Hematopoietic multipotent progenitor cell (in vitro differentiated cells): ENCODE measurements around the gene PHLDB2. TPM values are rescaled to one million over a fixed set of nuclear protein-coding genes. Genes with fewer than 3 reads are reported as not detected.
"Not testable (repeated sequence)": the region's sequence is repeated elsewhere in the genome, so short reads cannot be mapped to it uniquely, and the experiment has no call there.

Experiments used
- DNase-seq, 3 donors: peaks; one replicate each; pipeline ENCODE4 v3.0.0-alpha.2; 2011 to 2015; ENCODE audit warnings: low read depth in 2 of 3, low spot score in 2 of 3
- total RNA-seq: library from RNA; depleted of rRNA; stranded (reverse); fragments of >200 nt; gene quantifications from one replicate; pipeline ENCODE4 v1.2.3, GENCODE V29; 2012

PHLDB2 gene
- 4.8 TPM for total RNA-seq

DNA sequence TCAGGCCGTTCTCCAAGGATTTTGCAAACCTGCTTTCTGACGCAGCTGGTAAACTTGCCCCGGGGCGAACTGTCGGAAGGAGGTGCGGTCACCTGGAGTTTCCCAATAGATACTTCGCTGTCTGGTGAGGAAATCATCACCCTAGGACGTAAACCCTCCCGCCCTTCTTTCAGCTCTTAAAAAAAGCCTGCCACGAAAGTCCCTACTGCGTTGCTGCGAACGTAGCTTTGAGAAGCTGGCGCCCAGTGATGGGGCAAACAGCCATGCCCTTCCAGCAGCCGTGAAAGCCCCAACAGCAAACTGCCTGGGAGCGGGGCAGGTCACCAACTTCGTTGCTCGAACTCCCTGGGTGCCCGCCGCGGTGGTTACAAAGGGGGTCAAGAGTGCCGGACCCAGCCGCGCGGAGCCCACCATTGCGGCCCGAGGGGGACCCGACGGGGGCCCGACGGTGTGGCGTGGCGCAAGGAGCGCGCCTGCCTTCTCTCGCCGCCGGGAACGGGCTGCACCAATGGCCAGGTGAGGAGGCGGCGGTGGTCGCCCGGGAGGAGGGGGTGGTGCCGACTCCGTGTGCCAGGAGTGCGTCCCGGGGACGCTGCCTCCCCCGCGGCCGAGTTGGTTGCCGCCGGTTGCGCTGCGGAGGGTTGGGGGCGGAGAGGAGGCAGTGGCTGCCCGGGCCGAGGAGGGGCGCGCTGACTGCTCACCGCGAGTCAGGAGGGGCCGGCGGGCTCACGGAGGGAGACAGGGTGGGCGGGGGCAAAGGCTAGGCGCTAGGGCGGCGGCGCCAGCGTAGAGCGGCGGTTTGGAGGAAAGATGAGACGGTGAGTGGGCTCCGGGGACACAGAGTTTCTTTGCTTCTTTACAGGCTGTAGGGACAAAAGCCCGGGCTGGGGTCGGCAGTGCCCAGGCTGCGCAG, at the start of gene PHLDB2:
TSS of gene PHLDB2 (plus strand) at position 205 of the 913 bp plus-strand sequence. CDS start 24,813 bp downstream, outside the sequence.
- DNase-seq = peak; percentile 33 to 81 (median 78)

DNA sequence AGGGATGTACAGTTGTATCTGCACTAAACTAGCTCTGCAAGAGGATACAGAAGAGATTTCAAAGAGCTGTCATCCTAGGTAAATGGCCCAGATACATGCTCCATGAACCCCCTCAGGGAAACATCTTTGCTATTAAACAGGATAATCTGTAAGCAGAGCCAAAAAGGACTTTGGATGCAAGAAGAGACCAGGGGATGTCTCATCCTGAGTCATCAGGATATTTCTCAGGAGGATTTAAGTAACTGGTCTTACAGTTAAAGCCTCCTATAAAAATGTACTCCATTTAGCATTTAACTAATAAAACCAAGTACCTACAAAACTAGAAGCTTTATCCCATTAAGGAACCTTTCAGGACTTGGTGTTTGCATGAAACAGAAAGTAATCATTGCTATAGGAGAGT, 48.2 kb upstream of the PHLDB2 start:
- no peak for DNase-seq

- DNase-seq = no peak
These were observed 47.3 kb upstream of the PHLDB2 start for GRCh38 chr3:111811811-111812210.

GRCh38 chr3:111812701-111813100, 46.4 kb upstream of the PHLDB2 start:
- no peak for DNase-seq

DNA sequence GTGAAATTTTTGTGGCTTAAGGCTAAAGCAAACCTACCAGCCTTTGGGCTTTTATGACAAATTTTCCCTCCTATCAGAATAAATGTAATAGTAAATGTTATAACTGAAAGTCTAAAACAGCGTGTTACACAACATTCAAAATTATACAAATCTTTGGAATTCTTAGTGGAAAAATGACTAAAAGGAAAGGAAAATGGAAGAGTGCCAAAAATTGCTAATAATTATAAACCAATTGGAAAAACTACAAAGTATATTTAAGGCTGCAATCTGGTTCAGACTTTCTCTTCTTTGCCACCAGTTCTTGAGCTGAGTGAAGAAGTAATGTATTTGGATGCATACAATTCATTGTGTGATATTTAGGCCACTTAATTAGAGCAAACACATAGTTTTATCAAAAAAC, 45.6 kb upstream of the PHLDB2 start:
- DNase-seq = no peak

- DNase-seq = no peak
These were observed 45.1 kb upstream of the PHLDB2 start for GRCh38 chr3:111813979-111814378.

GRCh38 chr3:111816771-111817170, 42.3 kb upstream of the PHLDB2 start:
- not testable (repeated sequence) for DNase-seq

DNA sequence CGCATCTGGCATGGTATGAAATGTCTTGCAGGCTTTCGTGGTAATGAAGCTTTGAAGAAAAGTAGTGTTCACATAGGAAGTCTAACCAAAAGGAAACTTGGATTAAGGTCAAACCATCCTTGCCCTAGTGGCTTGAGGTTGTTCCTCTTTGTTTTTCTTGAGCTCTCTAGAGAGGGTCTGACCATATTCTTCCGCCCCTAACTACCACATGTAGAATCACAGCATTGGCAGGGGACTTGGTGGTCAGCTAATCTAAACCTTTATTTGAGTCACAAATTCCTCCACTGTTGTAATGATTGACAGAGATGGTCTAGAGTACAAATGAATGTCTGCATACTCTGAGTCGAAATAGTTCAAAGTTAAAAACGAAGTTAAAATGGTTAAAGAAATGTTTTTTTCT, 39.1 kb upstream of the PHLDB2 start:
- DNase-seq = no peak

DNA sequence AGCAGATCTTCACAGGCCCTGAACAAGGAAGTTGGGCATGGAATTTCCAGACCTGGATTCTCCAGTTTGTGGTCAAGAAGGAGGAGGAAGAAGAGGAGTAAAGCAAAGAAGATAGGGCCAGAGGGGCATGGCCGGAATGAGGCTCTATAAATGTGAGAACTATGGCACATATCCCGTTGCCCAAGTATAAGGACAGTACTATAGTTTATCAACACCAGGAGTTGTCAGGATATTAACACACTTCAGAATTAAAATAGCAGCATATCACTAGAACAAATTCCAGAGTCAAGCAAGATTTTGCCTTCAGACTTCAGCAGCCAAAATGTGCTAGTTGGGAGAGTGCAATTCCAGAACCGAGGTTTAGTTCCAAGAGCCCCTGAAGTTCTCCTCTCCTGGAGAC, 38.4 kb upstream of the PHLDB2 start:
- DNase-seq = no peak

DNA sequence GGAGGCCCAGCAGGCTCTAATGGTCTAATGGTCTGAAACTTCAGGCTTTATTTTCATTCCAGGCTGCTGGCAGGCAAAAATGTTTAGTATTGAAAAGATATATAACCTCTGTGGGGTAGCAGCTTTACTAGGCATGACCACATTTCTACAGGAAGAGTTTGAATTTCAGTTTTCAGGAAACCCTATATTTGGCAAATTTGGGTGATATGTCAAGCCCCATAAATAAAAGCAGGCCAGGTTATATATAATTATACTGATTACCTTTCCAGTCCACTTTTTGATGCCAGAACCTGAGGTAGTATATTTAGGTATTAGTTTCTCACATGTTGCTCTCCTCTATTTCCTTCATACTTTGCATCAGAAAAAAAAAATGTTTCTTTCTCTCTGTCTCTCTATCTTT, 37.2 kb upstream of the PHLDB2 start:
- no peak for DNase-seq

- DNase-seq = no peak
These were observed 36.3 kb upstream of the PHLDB2 start for GRCh38 chr3:111822804-111823203.

- DNase-seq = no peak
These were observed 35.7 kb upstream of the PHLDB2 start for GRCh38 chr3:111823341-111823855.

- DNase-seq = no peak
These were observed 34.7 kb upstream of the PHLDB2 start for GRCh38 chr3:111824351-111824750.

- no peak for DNase-seq
These were observed 31.2 kb upstream of the PHLDB2 start for GRCh38 chr3:111827871-111828270.

GRCh38 chr3:111828530-111828929, 30.5 kb upstream of the PHLDB2 start:
- DNase-seq = no peak

DNA sequence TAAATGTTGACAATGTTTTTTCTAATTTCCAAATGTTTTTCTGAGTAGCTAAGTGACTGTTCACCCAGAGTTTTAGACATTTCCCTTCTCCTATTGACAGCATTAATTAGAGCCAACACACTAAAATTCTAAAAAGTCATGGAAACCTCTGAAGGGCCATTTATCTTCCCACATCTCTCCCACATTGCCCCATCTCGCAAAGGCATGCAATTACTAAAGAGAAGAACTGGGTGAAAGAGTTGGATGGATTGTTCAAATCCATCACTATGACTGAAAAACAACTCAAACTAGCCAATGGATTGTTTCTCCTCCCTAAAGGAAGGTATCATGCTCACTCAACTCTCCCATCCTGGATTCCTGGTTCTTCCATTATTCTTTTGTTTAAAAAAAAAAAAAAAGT, 30.0 kb upstream of the PHLDB2 start:
- DNase-seq = no peak

DNA sequence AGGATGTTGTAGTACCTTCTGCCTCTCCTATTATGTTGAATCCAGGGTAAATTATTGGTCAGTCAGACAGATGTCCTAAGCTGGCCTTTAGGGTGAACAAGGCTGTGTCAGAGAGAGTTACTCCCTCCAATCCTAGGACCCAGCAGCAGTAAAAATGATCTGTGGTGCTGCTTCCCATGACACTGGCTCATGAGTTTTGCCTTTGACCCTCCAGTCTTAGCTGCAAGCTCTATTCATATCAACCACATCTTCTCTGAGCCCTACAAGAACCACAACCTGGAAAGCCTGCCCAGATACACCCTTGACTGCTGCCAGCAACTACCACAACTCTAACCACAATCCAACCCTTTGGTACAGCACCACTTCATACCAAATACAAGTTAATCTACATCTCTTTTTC, 27.2 kb upstream of the PHLDB2 start:
- DNase-seq = peak in 2 of 3 donors; percentile 40 to 69

GRCh38 chr3:111837112-111837511, 22.0 kb upstream of the PHLDB2 start:
- no peak for DNase-seq

DNA sequence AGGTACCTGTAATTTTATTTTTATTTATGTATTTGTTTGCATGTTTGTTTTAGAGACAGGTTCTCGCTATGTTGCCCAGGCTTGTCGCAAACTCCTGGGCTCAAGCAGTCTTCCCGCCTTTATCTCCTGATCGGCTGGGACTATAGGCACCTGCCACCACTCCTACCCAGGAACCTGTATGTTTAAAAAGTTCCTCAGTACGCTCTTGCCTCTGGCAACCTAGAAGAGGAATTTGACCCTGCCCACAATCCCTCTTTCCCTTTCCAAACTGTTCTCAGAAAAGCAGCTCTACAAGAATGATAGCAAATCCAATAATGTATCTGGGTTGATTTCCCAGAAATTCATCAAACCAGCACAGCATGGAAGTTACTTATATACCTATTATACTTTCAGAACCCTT, 20.9 kb upstream of the PHLDB2 start:
- DNase-seq = no peak

DNA sequence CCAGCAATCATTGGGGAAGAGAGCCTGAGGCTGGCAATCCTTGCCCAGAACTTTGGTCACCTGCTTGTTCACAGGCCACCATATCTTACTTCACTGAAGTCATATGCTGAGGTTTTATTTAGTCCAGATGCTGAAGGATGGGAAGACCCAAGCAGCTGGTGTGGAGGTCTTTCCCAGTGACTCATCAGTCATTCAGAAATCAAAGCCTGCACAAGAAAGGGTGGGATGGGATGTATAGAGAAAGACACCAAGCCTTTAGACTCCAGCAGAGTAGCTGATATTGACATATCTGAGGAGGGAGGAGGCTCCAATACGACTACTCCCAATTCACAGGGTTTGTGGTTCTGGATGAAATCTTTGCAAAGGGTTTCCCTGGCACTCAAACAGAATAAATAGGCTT, 13.0 kb upstream of the PHLDB2 start:
- DNase-seq = no peak

- DNase-seq = no peak
These were observed 12.3 kb upstream of the PHLDB2 start for GRCh38 chr3:111846717-111847116.

- no peak for DNase-seq
These were observed 10.8 kb upstream of the PHLDB2 start for GRCh38 chr3:111848283-111848682.
